DND-41 (cell line): ENCODE results near the gene RALGPS1.

Experiments used
- ATAC-seq: fragments of 200-7000 bp; cut with Tn5 transposase; 3 replicates; pipeline ENCODE4 v1.9.1; 2021; ENCODE audit warnings: low read depth; ENCODE audit not compliant: insufficient read depth
- DNase-seq: peaks from one replicate; pipeline ENCODE4 v3.0.0-alpha.2; 2020
- H2AFZ ChIP-seq: 2 replicates; pipeline ENCODE4 v1.6.0; 2012; ENCODE audit warnings: low read depth, low read length
- H3K27ac ChIP-seq: 2 replicates; pipeline ENCODE4 v1.5.1; 2012; ENCODE audit warnings: low read length, inconsistent platforms
- H3K27me3 ChIP-seq: fragments of 200-600 bp; sonication (generic); 2 replicates; pipeline ENCODE4 v1.6.0; 2012; ENCODE audit warnings: low read length, mild to moderate bottlenecking, inconsistent platforms; ENCODE audit not compliant: insufficient read depth, poor library complexity
- H3K36me3 ChIP-seq: 2 replicates; pipeline ENCODE4 v1.5.1; 2012; ENCODE audit warnings: low read length, inconsistent platforms; ENCODE audit not compliant: insufficient read depth
- H3K4me1 ChIP-seq: 2 replicates; pipeline ENCODE4 v1.5.1; 2012; ENCODE audit warnings: mild to moderate bottlenecking, low read length; ENCODE audit not compliant: insufficient read depth
- H3K4me2 ChIP-seq: 2 replicates; pipeline ENCODE4 v1.6.0; 2012; ENCODE audit warnings: mild to moderate bottlenecking, moderate library complexity, low read length, inconsistent platforms; ENCODE audit not compliant: insufficient read depth
- H3K4me3 ChIP-seq, 2 experiments: fragments of 200-600 bp in 1 of 2; shearing (Covaris generic) in 1 of 2; 2 replicates each; pipeline ENCODE4 v1.5.1; 2012 to 2016; ENCODE audit warnings: inconsistent platforms in 2 of 2, low read length in 2 of 2, mild to moderate bottlenecking in 2 of 2, low read depth in 1 of 2, moderate library complexity in 1 of 2
- H3K79me2 ChIP-seq: 2 replicates; pipeline ENCODE4 v1.6.0; 2012; ENCODE audit warnings: low read length, inconsistent platforms; ENCODE audit not compliant: insufficient read depth
- H3K9ac ChIP-seq: 2 replicates; pipeline ENCODE4 v1.6.0; 2012; ENCODE audit warnings: low read depth, mild to moderate bottlenecking, inconsistent platforms, low read length, moderate library complexity
- H3K9me3 ChIP-seq: 2 replicates; pipeline ENCODE4 v1.5.1; 2012; ENCODE audit warnings: low read length, moderate library complexity, mild to moderate bottlenecking, inconsistent platforms; ENCODE audit not compliant: insufficient read depth, severe bottlenecking
- H4K20me1 ChIP-seq: 2 replicates; pipeline ENCODE4 v1.6.0; 2012; ENCODE audit warnings: low read length; ENCODE audit not compliant: insufficient read depth
- CTCF ChIP-seq: IDR thresholded peaks from 2 replicates; pipeline ENCODE4 v1.5.1; 2012; ENCODE audit warnings: borderline replicate concordance, low read length, moderate library complexity, mild to moderate bottlenecking; ENCODE audit not compliant: poor library complexity, severe bottlenecking; ENCODE audit errors: extremely low read depth
- EZH2 ChIP-seq: IDR thresholded peaks from 3 replicates; pipeline ENCODE4 v1.6.1; 2012; ENCODE audit warnings: borderline replicate concordance, low read depth, mild to moderate bottlenecking, moderate library complexity, low read length, inconsistent platforms; ENCODE audit not compliant: severe bottlenecking

Gene RALGPS1

DNA sequence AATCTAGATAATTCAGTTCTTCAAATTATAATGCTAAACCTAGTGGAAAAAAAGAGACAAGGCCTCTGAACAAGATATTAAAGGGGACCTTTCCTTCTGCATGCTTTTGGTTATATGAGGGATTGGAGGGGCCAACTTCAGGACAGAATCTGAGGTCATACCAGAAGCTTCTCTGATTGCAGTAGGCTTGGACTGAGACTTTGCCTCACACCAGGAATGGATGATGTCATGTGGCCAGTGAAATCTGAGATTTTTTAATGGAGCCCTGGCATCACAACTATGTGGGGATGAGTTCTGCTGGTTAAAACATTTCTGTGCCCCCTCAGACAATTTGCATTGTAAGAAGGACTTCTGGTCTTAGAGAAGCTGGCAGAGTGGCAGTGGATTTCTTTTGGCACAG, 119.2 kb downstream of the RALGPS1 start:
- no peak overlapping the region for H3K4me2 ChIP-seq
- H3K36me3 ChIP-seq: no peaks in the 10 kb centered on the region
- H3K9me3 ChIP-seq: no peaks in the 10 kb centered on the region
- no peak overlapping the region for H2AFZ ChIP-seq
- H3K4me1 ChIP-seq: no peaks in the 10 kb centered on the region
- H3K27ac ChIP-seq: no peak overlapping the region
- H3K27me3 ChIP-seq: peaks cover 59% of the 10 kb centered on the region
- DNase-seq: no peak
- H3K4me3 ChIP-seq: no peak overlapping the region
- H3K9ac ChIP-seq: no peak overlapping the region
- ATAC-seq: no peak
- TF ChIP-seq CTCF (no peak), EZH2 (no peak)
- H3K79me2 ChIP-seq: no peaks in the 10 kb centered on the region
- peaks cover 7% of the 10 kb centered on the region; the same call in 1 of the 2 replicates for H4K20me1 ChIP-seq

- TF ChIP-seq CTCF (no peak), EZH2 (no peak)
- Histone ChIP-seq H3K4me1 (no peaks in the 10 kb centered on the region), H3K9ac (no peak overlapping the region), H3K9me3 (no peaks in the 10 kb centered on the region), H2AFZ (no peak overlapping the region), H3K79me2 (no peaks in the 10 kb centered on the region), H3K27ac (no peak overlapping the region), H4K20me1 (peaks cover 7% of the 10 kb centered on the region; the same call in 1 of the 2 replicates), H3K36me3 (no peaks in the 10 kb centered on the region), H3K4me3 (no peak overlapping the region), H3K27me3 (peaks cover 53% of the 10 kb centered on the region), H3K4me2 (no peak overlapping the region)
- DNase-seq (no peak), ATAC-seq (no peak)
Measured at GRCh38 chr9:127034691-127035090, 120.1 kb downstream of the RALGPS1 start.

DNA sequence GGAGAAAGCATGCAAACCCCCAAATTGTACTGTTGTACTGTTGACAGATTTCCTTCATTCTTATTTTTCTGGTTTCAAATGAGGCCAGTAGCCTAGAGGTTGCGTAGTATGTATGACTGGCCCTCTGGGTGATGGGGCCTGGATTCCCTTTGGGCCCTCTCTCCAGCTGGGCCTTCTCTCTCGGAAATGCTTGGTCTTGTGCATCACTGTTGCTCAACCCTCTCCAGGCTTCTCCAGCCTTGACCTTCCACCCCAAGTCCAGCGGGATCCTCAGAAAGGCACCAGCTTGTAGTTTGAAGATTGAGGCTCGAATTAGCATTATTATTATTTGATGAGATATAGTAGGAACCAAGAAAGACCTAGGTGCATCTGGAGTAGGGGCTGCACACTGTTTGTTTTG, 120.8 kb downstream of the RALGPS1 start:
- Histone ChIP-seq H3K9me3 (no peaks in the 10 kb centered on the region), H3K27ac (no peak overlapping the region), H2AFZ (no peak overlapping the region), H4K20me1 (peaks cover 7% of the 10 kb centered on the region; the same call in 1 of the 2 replicates), H3K4me2 (no peak overlapping the region), H3K4me3 (no peak overlapping the region), H3K4me1 (no peaks in the 10 kb centered on the region), H3K27me3 (peaks cover 48% of the 10 kb centered on the region), H3K36me3 (no peaks in the 10 kb centered on the region), H3K9ac (no peak overlapping the region), H3K79me2 (no peaks in the 10 kb centered on the region)
- DNase-seq (no peak), ATAC-seq (no peak)
- TF ChIP-seq EZH2: no peak
- no peak for TF ChIP-seq CTCF

DNA sequence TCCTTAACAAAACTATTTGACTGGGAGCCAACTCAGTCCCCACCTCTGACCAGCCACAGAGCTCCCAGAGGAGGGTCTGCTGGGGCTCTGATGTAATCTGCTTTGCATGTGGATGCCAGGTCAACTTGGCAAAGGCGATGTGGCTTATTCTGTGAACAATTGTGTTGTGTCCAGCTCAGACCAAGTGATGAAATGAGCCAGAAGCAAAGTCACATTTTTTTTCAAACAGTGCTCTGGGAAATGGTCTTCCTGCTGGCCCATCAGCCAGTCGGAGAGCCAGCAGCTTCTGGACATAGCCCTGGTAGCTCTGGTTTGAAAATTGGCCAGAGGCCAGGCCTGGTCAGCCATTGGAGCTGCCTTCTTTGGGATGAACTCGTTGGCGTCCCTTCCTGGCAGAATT, 121.4 kb downstream of the RALGPS1 start:
- TF ChIP-seq EZH2 (no peak), CTCF (no peak)
- H3K9me3 ChIP-seq: no peaks in the 10 kb centered on the region
- H3K27ac ChIP-seq: no peak overlapping the region

More for the DNA sequence above, 121.4 kb downstream of the RALGPS1 start:
- Histone ChIP-seq H4K20me1 (peaks cover 7% of the 10 kb centered on the region; the same call in 1 of the 2 replicates), H3K4me1 (no peaks in the 10 kb centered on the region), H3K36me3 (no peaks in the 10 kb centered on the region), H3K9ac (no peak overlapping the region), H3K4me3 (no peak overlapping the region), H3K79me2 (no peaks in the 10 kb centered on the region), H3K4me2 (no peak overlapping the region), H3K27me3 (peaks cover 44% of the 10 kb centered on the region), H2AFZ (no peak overlapping the region)
- ATAC-seq (no peak), DNase-seq (no peak)
